Gastroesophageal sphincter (tissue), 4 donors: ENCODE data around the gene PAGR1. TPM values are rescaled to one million over a fixed set of nuclear protein-coding genes. Genes with fewer than 3 reads are reported as not detected.
A peak's percentile ranks its signal among the peaks of the same experiment; 100 is the strongest.

ENCODE experiments used
- ATAC-seq: fragments of 150-250 bp; one replicate; pipeline ENCODE4 v1.9.1; 2016; ENCODE audit warnings: mild to moderate bottlenecking, moderate library complexity
- H3K27ac ChIP-seq, 4 donors: fragments of 200-600 bp; sonication (generic) in 3 of 4; 1 replicate in 3 of 4; 2 replicates in 1 of 4; pipeline ENCODE4 v1.5.1; 2016 to 2019
- H3K27me3 ChIP-seq: fragments of 200-600 bp; sonication (generic); one replicate; pipeline ENCODE4 v1.5.1; 2019
- H3K36me3 ChIP-seq, 2 donors: fragments of 200-600 bp; sonication (generic); one replicate each; pipeline ENCODE4 v1.5.1; 2019; ENCODE audit warnings: control low read depth in 1 of 2
- H3K4me1 ChIP-seq, 3 donors: fragments of 200-600 bp; sonication (generic); 1 replicate in 2 of 3; 2 replicates in 1 of 3; pipeline ENCODE4 v1.5.1; 2016 to 2019; ENCODE audit warnings: control low read depth in 2 of 3
- H3K4me3 ChIP-seq, 2 donors: fragments of 200-600 bp; sonication (generic); one replicate each; pipeline ENCODE4 v1.5.1; 2019; ENCODE audit warnings: mild to moderate bottlenecking in 1 of 2, moderate library complexity in 1 of 2
- H3K9me3 ChIP-seq, 3 donors: fragments of 200-600 bp; sonication (generic); one replicate each; pipeline ENCODE4 v1.5.1; 2017 to 2019; ENCODE audit warnings: control low read depth in 2 of 3
- CTCF ChIP-seq, 4 experiments: fragments of 200-600 bp in 2 of 4; fragments of 450-650 bp in 2 of 4; sonication (generic) in 1 of 4; IDR thresholded peaks; one replicate each; pipeline ENCODE4 v1.5.1; 2017 to 2019; ENCODE audit warnings: antibody characterized with exemption in 4 of 4, mild to moderate bottlenecking in 2 of 4, moderate library complexity in 2 of 4
- EP300 ChIP-seq: sonication (generic); formaldehyde crosslinking; IDR thresholded peaks from one replicate; pipeline ENCODE4 v1.6.1; 2017; ENCODE audit warnings: antibody characterized with exemption, mild to moderate bottlenecking
- POLR2A ChIP-seq, 2 donors: fragments of 450-650 bp; IDR thresholded peaks; one replicate each; pipeline ENCODE4 v1.6.1; 2017; ENCODE audit warnings: antibody characterized with exemption in 2 of 2, mild to moderate bottlenecking in 2 of 2, moderate library complexity in 1 of 2
- POLR2AphosphoS5 ChIP-seq: sonication (generic); formaldehyde crosslinking; IDR thresholded peaks from one replicate; pipeline ENCODE4 v1.6.1; 2017; ENCODE audit warnings: antibody characterized with exemption
- WGBS, 2 donors: methylation state at CpG; one replicate each; pipeline ENCODE4 v1.1.5; 2018; ENCODE audit warnings: low coverage in 1 of 2; 5-methylcytosine and 5-hydroxymethylcytosine counted together
- total RNA-seq, 4 donors: library from RNA; depleted of rRNA; stranded (reverse); fragments of >200 nt; gene quantifications; one replicate each; pipeline ENCODE4 v1.1.0, GENCODE V29; 2016

PAGR1 gene
- total RNA-seq, 4 donors from 2014 or later: 19.3 to 29.6 (median 20.2) TPM

- peaks cover 0 to 29% (median 4%) of the 10 kb centered on the region in 3 donors for H3K4me1 ChIP-seq
- peak overlapping the region in 3 of 4 donors; percentile 21 to 56 (median 48) for H3K27ac ChIP-seq
- 33 to 47% methylated on average over 1 to 4 of the region's 5 CpGs for WGBS, 2 donors
- TF ChIP-seq POLR2AphosphoS5 (no peak), POLR2A (IDR thresholded peaks at IDR 0.05) (no peak), CTCF (IDR thresholded peaks at IDR 0.05) (no peak), EP300 (no peak)
- H3K27me3 ChIP-seq: no peaks in the 10 kb centered on the region
- H3K36me3 ChIP-seq: peaks cover 0 to 40% of the 10 kb centered on the region in 2 donors
- H3K9me3 ChIP-seq: no peaks in the 10 kb centered on the region
- ATAC-seq: no peak
- no peak overlapping the region for H3K4me3 ChIP-seq
Measured at GRCh38 chr16:29849505-29849904, 33.6 kb downstream of the PAGR1 start.

- TF ChIP-seq EP300 (no peak), POLR2A (IDR thresholded peaks at IDR 0.05) (no peak), CTCF (IDR thresholded peaks at IDR 0.05) (no peak), POLR2AphosphoS5 (no peak)
- Histone ChIP-seq H3K4me3 (no peak overlapping the region), H3K4me1 (peaks cover 0 to 20% (median 0%) of the 10 kb centered on the region in 3 donors), H3K27ac (no peak overlapping the region), H3K36me3 (peaks cover 0 to 25% of the 10 kb centered on the region in 2 donors), H3K27me3 (no peaks in the 10 kb centered on the region), H3K9me3 (no peaks in the 10 kb centered on the region)
- WGBS, 2 donors: 71% methylated on average over 2 of the region's 3 CpGs; no CpG with 5 or more reads in 1 of the 2 donors
- ATAC-seq: no peak
Measured at GRCh38 chr16:29850998-29851397, 35.0 kb downstream of the PAGR1 start.

- H3K9me3 ChIP-seq: no peaks in the 10 kb centered on the region
- ATAC-seq: peak; percentile 67
- WGBS, 2 donors: 48 to 59% methylated on average over 7 of the region's 7 CpGs
- TF ChIP-seq EP300 (no peak), POLR2A (IDR thresholded peaks at IDR 0.05) (no peak), CTCF (IDR thresholded peaks at IDR 0.05) (no peak), POLR2AphosphoS5 (peak; percentile 17)
- H3K4me3 ChIP-seq: no peak overlapping the region
- peak overlapping the region in 3 of 4 donors; percentile 1 to 45 (median 42) for H3K27ac ChIP-seq
- peaks cover 0 to 8% of the 10 kb centered on the region in 2 donors for H3K36me3 ChIP-seq
- peaks cover 0 to 20% (median 0%) of the 10 kb centered on the region in 3 donors for H3K4me1 ChIP-seq
- H3K27me3 ChIP-seq: no peaks in the 10 kb centered on the region
Measured at GRCh38 chr16:29852654-29853053, 36.7 kb downstream of the PAGR1 start.

GRCh38 chr16:29854520-29855100, 38.7 kb downstream of the PAGR1 start:
- peaks cover 0 to 15% of the 10 kb centered on the region in 2 donors for H3K36me3 ChIP-seq
- no peak overlapping the region for H3K4me3 ChIP-seq
- TF ChIP-seq EP300: no peak
- TF ChIP-seq CTCF (IDR thresholded peaks at IDR 0.05): no peak
- TF ChIP-seq POLR2AphosphoS5: no peak
- no peak for TF ChIP-seq POLR2A (IDR thresholded peaks at IDR 0.05)
- H3K27ac ChIP-seq: no peak overlapping the region
- no peak for ATAC-seq
- H3K4me1 ChIP-seq: peaks cover 0 to 5% (median 0%) of the 10 kb centered on the region in 3 donors
- no peaks in the 10 kb centered on the region for H3K27me3 ChIP-seq
- 75% methylated on average over 1 of the region's 5 CpGs; no CpG with 5 or more reads in 1 of the 2 donors for WGBS, 2 donors
- no peaks in the 10 kb centered on the region for H3K9me3 ChIP-seq

- TF ChIP-seq POLR2A (IDR thresholded peaks at IDR 0.05) (no peak), CTCF (IDR thresholded peaks at IDR 0.05) (no peak)
- no peak overlapping the region for H3K4me3 ChIP-seq
- no peaks in the 10 kb centered on the region for H3K27me3 ChIP-seq
- peaks cover 0 to 33% of the 10 kb centered on the region in 2 donors for H3K36me3 ChIP-seq
- peak; percentile 17 for ATAC-seq
- H3K4me1 ChIP-seq: peaks cover 0 to 19% (median 15%) of the 10 kb centered on the region in 3 donors
- H3K27ac ChIP-seq: no peak overlapping the region
- no peaks in the 10 kb centered on the region for H3K9me3 ChIP-seq
- WGBS, 2 donors: 45 to 87% methylated on average over 4 to 6 of the region's 7 CpGs
Measured at GRCh38 chr16:29857133-29857760, 41.3 kb downstream of the PAGR1 start.
